ENCODE measurements around the gene DNAH17. TPM values are rescaled to one million over a fixed set of nuclear protein-coding genes. Genes with fewer than 3 reads are reported as not detected.

Gene DNAH17
- total RNA-seq, 1 donor from 2014 or later: not detected

GRCh38 chr17:78561166-78561565 is 16.0 kb downstream of the DNAH17 start:
- Histone ChIP-seq H3K79me2 (ENCODE audit: low read depth) (no peaks in the 10 kb centered on the region), H2AFZ (replicated peaks) (no peak overlapping the region), H3K4me1 (no peaks in the 10 kb centered on the region), H3K27ac (no peak overlapping the region), H3K36me3 (no peaks in the 10 kb centered on the region), H4K20me1 (ENCODE audit: low read depth) (no peaks in the 10 kb centered on the region), H3K4me2 (no peak overlapping the region), H3K9me3 (ENCODE audit: low read depth) (no peaks in the 10 kb centered on the region), H3K9ac (no peak overlapping the region), H3F3A (ENCODE audit: low read depth) (no peaks in the 10 kb centered on the region), H3K4me3 (no peak overlapping the region), H3K27me3 (no peaks in the 10 kb centered on the region)
- Mint-ChIP-seq H3K27me3 (ENCODE audit: insufficient read depth, low read depth) (no peaks in the 10 kb centered on the region), H3K4me3 (no peak overlapping the region), H3K36me3 (no peaks in the 10 kb centered on the region), H3K4me1 (no peaks in the 10 kb centered on the region), H3K27ac (no peak overlapping the region), H3K9me3 (no peaks in the 10 kb centered on the region)
- no peak for TF ChIP-seq EZH2phosphoT487 (IDR thresholded peaks at IDR 0.05)
- TF ChIP-seq, protein P1, sequence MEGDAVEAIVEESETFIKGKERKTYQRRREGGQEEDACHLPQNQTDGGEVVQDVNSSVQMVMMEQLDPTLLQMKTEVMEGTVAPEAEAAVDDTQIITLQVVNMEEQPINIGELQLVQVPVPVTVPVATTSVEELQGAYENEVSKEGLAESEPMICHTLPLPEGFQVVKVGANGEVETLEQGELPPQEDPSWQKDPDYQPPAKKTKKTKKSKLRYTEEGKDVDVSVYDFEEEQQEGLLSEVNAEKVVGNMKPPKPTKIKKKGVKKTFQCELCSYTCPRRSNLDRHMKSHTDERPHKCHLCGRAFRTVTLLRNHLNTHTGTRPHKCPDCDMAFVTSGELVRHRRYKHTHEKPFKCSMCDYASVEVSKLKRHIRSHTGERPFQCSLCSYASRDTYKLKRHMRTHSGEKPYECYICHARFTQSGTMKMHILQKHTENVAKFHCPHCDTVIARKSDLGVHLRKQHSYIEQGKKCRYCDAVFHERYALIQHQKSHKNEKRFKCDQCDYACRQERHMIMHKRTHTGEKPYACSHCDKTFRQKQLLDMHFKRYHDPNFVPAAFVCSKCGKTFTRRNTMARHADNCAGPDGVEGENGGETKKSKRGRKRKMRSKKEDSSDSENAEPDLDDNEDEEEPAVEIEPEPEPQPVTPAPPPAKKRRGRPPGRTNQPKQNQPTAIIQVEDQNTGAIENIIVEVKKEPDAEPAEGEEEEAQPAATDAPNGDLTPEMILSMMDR (IDR thresholded peaks at IDR 0.05): no peak
- no peak for TF ChIP-seq EZH2 (IDR thresholded peaks at IDR 0.05)
- DNase-seq (ENCODE audit: low spot score): no peak

DNA sequence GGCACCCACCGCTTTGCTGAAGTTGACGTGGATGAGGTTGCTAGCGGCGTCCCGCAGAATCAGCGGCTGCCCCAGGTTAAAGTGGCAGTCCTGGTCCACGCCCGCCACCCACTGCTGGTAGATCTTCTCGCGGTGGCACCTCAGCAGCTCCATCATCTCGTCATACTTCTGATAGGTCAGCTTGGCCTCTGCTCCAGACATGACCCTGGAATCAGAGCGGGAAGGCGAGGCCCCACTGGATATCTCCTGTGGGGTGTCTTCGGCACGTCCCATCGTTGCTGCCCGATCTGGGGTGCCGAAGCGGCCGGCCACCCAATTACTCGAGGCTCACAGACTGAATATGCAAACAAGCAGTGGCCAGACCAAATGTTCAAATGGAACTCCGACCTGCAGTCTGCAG is 16.5 kb downstream of the DNAH17 start:
- H3K27ac ChIP-seq: no peak overlapping the region
- H3K9me3 Mint-ChIP-seq: no peaks in the 10 kb centered on the region

DNA sequence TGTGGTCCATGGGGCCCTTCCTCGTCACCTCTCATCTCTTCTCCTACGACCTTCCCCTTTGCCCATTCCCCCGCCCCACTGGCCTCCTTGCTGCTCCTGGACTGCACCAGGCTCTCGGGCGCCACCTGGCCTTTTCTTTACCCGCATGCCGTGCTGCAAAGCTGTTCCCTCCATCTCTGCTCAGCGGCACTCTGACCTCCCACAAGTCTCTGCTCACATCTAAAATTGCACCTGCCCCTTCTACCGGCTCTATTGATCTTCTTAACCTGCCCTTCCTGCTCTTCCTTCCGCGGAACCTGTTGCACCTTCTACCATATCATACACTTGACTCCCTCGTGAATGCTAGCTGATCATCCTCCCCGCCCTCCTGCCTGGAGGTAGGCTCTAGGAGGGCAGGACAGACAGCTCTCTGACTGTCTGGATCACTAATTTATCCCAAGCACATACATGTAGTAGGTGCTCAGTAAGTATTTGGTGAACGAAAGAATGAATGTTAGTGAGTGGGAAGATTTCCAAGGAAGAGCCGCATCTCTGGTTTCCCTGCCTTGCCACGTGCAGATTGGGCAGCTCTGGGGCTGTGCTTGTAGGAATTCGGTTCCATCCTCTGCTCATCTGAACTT is 17.3 kb downstream of the DNAH17 start:
- no peak overlapping the region for H2AFZ ChIP-seq (replicated peaks)
- H3K9ac ChIP-seq: no peak overlapping the region
- DNase-seq (ENCODE audit: low spot score): no peak
- no peaks in the 10 kb centered on the region for H3K36me3 ChIP-seq
- Mint-ChIP-seq H3K36me3 (no peaks in the 10 kb centered on the region), H3K9me3 (no peaks in the 10 kb centered on the region), H3K4me3 (no peak overlapping the region), H3K27me3 (ENCODE audit: insufficient read depth, low read depth) (no peaks in the 10 kb centered on the region), H3K4me1 (no peaks in the 10 kb centered on the region), H3K27ac (no peak overlapping the region)
- no peaks in the 10 kb centered on the region for H3K9me3 ChIP-seq (ENCODE audit: low read depth)
- H3K4me3 ChIP-seq: no peak overlapping the region
- no peaks in the 10 kb centered on the region for H4K20me1 ChIP-seq (ENCODE audit: low read depth)
- no peaks in the 10 kb centered on the region for H3K79me2 ChIP-seq (ENCODE audit: low read depth)
- TF ChIP-seq EZH2 (IDR thresholded peaks at IDR 0.05): no peak
- TF ChIP-seq EZH2phosphoT487 (IDR thresholded peaks at IDR 0.05): no peak
- TF ChIP-seq, protein P1 (IDR thresholded peaks at IDR 0.05): peak; percentile 28
- no peaks in the 10 kb centered on the region for H3F3A ChIP-seq (ENCODE audit: low read depth)
- no peaks in the 10 kb centered on the region for H3K27me3 ChIP-seq
- H3K4me2 ChIP-seq: no peak overlapping the region
- H3K27ac ChIP-seq: no peak overlapping the region
- no peaks in the 10 kb centered on the region for H3K4me1 ChIP-seq

More for the DNA sequence above, 16.5 kb downstream of the DNAH17 start:
- TF ChIP-seq EZH2 (IDR thresholded peaks at IDR 0.05) (no peak), EZH2phosphoT487 (IDR thresholded peaks at IDR 0.05) (no peak)
- TF ChIP-seq, protein P1 (IDR thresholded peaks at IDR 0.05): no peak
- no peaks in the 10 kb centered on the region for H3K36me3 ChIP-seq
- H3K4me3 Mint-ChIP-seq: no peak overlapping the region
- no peaks in the 10 kb centered on the region for H3K36me3 Mint-ChIP-seq
- H3K9me3 ChIP-seq (ENCODE audit: low read depth): no peaks in the 10 kb centered on the region
- no peaks in the 10 kb centered on the region for H3F3A ChIP-seq (ENCODE audit: low read depth)
- no peak overlapping the region for H3K4me3 ChIP-seq
- H3K27ac Mint-ChIP-seq: no peak overlapping the region
- no peak overlapping the region for H3K4me2 ChIP-seq
- no peaks in the 10 kb centered on the region for H3K4me1 Mint-ChIP-seq
- H2AFZ ChIP-seq (replicated peaks): no peak overlapping the region
- no peaks in the 10 kb centered on the region for H3K4me1 ChIP-seq
- DNase-seq (ENCODE audit: low spot score): no peak
- no peak overlapping the region for H3K9ac ChIP-seq
- H3K27me3 ChIP-seq: no peaks in the 10 kb centered on the region
- H3K27me3 Mint-ChIP-seq (ENCODE audit: insufficient read depth, low read depth): no peaks in the 10 kb centered on the region
- no peaks in the 10 kb centered on the region for H3K79me2 ChIP-seq (ENCODE audit: low read depth)
- no peaks in the 10 kb centered on the region for H4K20me1 ChIP-seq (ENCODE audit: low read depth)
